Stimulated activated CD4-positive, alpha-beta T cell treated with anti-CD3 and anti-CD28 coated beads, Interleukin-2, amount 100 ng/mL, for 4 hours (primary cell): Measurements from ENCODE around the gene UBN1.

ENCODE experiments used
- DNase-seq: peaks from one replicate; pipeline ENCODE4 v3.0.0-alpha.2; 2020; ENCODE audit warnings: low read depth

UBN1 gene

GRCh38 chr16:4846901-4847773 lies at the start of gene UBN1, which contains the start of gene GLYR1:
Gene UBN1, plus strand, starts transcription at chr16:4847481. Its CDS starts 5,437 bp downstream, at chr16:4852918.
Gene GLYR1, minus strand, starts transcription at chr16:4847288. Its CDS starts 23 bp downstream, at chr16:4847265.
- DNase-seq: peak; percentile 100

- DNase-seq: no peak
Observed at GRCh38 chr16:4797805-4798252, 49.5 kb upstream of the UBN1 start.

- DNase-seq: no peak
Observed at GRCh38 chr16:4798456-4798855, 48.8 kb upstream of the UBN1 start.

GRCh38 chr16:4799171-4799855 lies 48.0 kb upstream of the UBN1 start:
- DNase-seq: no peak

DNA sequence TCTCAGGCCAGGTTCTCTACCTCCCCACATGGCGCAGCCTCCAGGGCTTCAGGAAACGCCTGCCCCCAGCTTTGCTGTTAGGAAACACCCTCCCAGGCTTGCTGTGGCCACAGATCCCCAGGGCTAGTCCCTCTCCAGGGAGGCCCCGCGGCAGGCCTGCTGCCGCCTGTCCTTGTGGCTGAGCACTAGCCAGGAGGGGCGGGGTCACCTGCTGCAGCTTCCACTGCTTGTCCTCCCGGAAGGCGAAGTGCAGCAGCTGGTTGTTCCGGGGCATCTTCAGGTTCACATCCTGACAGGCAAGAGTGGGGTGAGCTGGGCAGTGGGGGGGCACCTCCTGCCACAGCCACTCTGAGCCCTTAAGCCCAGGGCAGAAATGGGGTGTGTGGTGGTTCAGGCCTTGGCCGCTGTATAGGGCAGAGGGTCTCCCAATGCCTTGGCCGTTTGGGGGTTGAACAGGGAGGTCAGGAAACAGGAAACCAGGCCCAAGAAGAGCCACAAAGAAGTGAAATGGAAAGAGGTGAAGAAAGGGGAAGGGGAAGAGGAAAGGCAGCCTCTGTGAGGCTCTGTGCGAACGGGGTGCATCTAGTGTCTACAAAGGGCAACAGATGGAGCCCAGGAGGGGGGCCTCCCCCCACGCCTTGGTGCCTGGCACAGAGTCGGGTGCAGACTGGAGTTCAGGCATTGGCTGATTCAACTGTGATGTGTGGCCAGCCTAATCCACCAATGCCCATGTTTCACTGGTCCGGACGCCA lies 46.8 kb upstream of the UBN1 start:
- no peak for DNase-seq

- no peak for DNase-seq
Observed at GRCh38 chr16:4801051-4801961, 46.0 kb upstream of the UBN1 start.

DNA sequence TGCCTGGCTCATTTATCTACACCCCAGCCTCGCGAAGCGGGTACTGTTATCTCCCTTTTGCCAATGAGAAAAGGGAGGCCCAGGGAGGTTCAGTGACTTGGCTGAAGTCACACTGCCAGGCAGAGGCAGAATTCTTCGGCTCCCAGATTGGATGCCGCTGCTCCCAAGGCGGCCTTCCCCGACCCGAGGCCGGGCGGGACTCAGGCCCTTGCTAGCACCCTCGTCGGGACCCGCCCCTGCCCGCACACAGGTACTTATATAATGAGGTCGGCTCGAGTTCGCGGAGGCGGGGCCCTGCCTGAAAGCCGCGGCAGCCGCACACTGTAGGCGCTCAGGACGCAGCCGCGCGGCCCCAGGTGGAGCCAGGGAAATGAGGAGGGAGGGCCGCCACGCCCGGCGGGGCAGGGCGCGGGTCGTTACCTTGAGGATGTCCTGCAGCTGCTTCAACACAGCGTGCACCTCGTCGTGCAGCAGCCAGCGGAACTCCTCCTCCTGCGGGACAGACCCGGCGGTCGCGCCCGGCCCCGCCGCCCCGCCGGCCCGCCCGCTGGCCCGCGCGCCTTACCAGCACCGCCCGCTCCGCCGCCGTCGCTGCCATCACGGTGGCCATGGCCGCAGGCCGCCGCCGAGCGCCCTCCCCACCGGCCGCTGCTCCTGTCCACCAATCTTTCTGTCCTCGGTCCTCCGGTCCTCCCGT lies 45.2 kb upstream of the UBN1 start, which contains the start of gene ROGDI:
Gene ROGDI (minus strand): TSS at position 672 of the 697 bp plus-strand sequence. CDS start 62 bp downstream, at position 610.
- peak; percentile 63 for DNase-seq

GRCh38 chr16:4802659-4803287 lies 44.5 kb upstream of the UBN1 start:
- peak; percentile 80 for DNase-seq

DNA sequence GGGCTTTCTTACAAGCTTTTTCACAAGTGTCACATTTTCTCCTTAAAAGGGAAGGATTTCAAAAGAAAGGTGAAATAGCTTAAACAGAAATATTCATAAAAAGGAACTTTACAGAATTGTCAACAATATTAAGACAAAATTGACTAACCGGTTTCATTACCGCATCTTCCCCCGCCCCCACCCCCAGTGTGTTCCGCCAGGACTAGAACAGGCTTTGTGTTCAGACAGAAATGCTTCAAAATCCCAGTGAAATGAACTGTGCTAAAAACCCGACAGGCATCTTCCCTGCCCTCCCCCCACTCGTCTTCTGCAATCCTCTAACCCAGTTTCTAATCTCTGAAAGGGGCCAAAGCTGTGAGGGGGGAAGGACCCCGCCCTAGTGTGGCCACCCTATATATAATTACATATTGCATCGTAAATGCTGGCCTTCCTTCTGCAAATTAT lies 43.9 kb upstream of the UBN1 start:
- DNase-seq: no peak

DNA sequence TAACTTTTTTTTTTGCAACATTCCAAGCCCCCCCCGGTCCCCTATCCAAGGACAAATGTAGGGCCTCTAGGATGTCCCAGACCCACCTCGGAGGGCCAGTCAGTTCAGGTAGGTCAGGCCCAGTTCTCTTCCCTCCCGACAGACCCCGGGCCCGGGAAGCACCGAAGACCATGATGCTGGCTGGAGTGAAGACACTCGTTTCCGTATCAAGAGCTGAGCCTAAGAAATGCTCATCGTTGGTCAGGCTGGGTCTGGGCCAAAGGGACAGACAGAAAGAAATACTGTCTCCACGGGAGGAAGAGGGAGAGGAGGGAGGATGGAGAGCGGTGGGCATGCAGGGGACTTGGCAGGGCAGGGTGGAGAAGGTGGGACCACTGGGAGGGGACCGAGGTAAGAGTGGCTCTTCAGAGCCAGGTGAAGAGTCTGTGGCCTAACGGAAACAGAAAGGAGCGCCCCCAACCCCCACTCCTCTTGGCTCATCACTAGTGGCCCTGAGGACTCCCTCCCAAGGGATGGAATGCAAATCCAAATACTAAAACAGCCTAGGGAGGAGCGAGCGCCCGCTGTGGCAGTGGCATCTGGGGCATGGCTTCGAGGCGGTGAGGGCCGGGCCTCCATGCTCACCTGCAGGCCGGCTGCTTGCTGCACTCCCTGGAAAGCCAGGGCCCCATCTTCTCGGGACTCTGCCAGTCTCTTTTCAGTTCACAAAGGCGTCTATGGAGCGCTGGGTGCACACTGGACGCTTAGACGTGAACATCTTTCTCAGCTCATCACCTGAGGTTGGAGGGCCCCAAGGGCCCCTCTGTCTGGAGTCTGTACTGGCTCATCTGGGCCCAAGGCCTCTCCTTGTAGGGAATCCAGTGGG lies 43.2 kb upstream of the UBN1 start:
- DNase-seq: no peak

DNA sequence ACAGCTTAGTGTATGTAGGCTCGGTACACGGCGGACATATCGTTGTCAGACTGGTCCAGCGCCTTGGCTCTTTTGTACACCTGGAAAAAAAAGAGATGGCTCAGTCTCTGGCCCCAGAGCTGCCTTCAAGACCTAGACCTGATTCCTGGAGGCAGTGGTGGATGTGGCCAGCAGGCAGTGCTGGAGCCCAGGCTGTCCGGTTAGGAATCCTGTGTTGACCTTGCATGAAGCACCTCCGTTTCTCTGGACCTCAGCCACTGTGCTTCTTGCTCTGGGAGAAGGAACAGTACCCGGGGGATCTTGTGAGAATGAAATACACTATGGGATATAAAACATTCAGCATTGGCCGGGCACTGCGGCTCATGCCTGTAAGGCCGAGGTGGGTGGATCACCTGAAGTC lies 42.0 kb upstream of the UBN1 start:
- no peak for DNase-seq

GRCh38 chr16:4806280-4806679 lies 41.0 kb upstream of the UBN1 start:
- no peak for DNase-seq

GRCh38 chr16:4811242-4811641 lies 36.0 kb upstream of the UBN1 start:
- no peak for DNase-seq

DNA sequence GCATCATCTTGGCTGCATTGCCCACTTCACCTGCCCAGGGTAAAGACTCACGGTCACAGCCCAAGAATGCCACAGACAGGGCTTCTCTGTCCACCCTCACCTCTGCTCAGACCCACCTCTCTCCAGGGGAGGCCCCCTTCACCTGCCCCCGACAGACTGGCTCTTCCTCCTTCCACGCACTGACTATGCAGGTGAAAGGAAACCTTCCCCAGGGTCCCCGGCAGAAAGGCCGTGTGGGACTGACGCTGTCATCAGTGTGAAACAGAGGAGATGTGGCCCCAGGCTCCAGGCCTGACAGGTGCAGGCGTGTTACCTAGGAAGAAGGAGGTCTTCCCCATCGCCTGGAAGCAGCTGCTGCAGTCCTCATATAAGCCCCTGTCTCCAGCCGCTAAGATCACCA lies 35.5 kb upstream of the UBN1 start:
- DNase-seq: no peak

DNA sequence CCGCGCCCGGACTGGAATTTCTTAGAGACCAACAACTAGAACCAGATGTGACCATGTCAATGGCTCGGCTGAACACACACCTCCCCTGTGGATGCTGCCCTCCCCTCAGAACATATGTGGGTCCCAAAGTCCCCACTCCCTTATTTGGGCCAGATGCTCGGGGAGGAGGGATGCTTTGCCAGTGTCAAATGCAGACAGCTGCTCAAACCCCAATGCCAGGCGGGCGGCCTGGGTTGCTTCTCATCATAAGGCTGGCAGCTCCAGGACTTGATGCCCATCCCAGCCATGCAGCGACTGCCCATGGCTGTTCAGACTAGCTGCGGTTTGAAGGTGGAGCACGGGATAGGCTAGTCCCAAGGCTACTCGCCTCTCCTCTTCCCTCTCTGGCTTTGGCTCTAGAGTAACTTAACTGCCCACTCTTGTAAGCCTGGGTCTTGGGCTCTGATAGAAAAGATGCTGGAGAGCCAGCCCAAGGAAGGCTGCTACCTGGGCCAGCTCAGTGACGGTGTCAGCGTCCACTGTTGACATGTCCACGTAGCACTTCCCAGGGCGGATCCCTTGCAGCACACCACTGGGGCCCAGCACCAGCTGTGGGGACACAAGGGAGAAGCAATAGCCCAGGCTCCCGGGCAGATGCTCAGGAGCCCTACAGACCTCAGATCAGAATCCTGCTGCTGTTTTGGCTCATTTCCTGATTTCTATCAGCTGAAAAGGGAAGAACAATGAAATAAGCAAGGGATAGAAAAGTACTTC lies 33.9 kb upstream of the UBN1 start:
- DNase-seq: no peak

DNA sequence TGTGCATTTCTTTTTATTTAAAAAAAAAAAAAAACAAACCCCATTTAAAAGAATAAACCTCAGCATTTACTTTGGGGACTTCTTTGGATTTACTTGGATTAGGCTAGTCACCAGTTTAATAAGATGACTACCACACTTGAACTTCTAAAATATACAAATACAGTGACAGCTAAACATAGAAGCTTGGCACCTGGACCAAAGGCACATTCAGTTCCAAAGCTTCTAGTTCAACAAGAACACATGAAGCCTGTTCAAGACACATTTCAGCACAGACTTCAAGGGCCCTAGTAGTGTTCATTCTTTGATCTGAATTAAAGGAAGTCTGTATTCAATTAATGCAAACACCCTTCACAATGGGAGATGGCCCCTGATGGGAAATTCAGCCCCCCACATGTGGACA lies 33.2 kb upstream of the UBN1 start:
- DNase-seq: no peak

DNA sequence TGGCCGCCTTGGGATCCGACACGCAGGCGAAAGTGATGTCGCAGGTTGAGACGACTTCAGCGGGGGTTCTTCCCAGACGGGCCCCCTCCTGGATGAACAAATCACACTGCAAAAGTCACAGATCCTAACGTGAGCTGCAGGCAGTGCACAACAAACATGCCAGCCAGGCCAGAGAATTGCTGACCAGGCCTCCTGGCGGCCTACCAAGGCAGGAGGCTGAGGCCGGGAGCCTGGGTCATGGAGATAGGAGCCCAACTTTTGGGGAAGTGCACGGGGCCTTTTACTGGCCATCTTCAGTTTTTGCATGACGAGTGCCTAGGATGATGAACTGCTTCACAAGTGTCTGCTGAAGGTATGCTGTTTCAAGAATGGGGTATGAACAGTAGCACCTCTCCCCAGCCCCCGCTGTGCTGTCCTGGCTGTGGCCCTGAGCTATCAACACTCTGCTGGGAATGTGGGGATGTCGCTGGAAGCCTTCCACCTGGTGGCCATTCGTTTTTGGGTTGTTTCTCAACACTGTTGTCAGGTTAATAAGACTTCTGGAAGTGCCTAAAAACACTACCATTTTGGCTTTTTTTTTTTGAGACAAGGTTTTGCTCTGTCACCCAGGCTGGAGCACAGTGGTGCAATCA lies 32.6 kb upstream of the UBN1 start:
- DNase-seq: no peak

DNA sequence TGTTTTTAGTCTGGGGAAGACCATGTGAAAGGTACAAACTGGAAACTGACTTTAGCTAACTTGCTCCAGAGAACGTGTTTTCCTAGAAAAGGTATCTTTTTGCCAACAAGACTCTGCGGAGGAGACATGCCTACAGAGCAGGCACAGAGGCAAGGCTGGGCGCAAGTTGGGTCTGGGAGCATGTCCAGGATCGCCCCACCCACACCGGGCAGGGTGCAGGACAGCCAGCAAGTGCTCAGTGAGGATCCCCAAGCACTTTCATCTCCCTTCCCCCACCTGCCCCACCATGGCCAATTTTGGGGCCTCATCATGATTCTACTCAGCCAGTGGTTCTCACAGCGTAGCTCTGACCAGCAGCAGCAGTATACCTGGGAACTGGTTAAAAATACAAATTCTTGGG lies 26.6 kb upstream of the UBN1 start:
- no peak for DNase-seq
